DOHH2 (cell line): ENCODE measurements around the gene TANC1.

Experiments
- EZH2phosphoT487 ChIP-seq: fragments of 200-600 bp; sonication (generic); IDR thresholded peaks from 2 replicates; pipeline ENCODE4 v1.6.1; 2017; ENCODE audit warnings: borderline replicate concordance, mild to moderate bottlenecking, antibody characterized with exemption, low read length, moderate library complexity, mixed read lengths
- TF ChIP-seq, protein P1 (sequence below): fragments of 200-600 bp; sonication (generic); IDR thresholded peaks from one replicate; pipeline ENCODE4 v1.5.1; 2014; ENCODE audit warnings: antibody characterized with exemption, mild to moderate bottlenecking, low read depth, low read length; ENCODE audit not compliant: poor library complexity, severe bottlenecking

DNA sequence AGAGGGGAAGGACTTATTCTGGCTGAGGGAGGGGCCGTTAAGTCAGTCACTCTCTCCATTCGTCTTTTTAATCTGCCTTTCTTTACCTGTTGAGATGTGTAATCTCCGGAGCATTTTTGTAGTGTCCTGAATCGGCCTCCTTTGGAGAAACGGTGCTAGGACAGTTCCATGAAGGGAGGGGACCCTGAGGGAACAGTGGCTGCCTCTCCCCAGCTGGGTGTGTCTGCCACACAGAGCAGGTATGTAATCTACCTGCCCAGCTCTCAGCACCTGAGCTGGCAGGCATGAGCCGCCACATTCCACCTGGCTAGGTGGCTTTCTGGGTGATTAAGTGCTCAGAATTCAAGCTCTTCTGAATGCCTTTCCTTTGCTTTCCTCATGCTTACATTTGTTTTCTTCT, 186.9 kb downstream of the TANC1 start:
- TF ChIP-seq, protein P1, sequence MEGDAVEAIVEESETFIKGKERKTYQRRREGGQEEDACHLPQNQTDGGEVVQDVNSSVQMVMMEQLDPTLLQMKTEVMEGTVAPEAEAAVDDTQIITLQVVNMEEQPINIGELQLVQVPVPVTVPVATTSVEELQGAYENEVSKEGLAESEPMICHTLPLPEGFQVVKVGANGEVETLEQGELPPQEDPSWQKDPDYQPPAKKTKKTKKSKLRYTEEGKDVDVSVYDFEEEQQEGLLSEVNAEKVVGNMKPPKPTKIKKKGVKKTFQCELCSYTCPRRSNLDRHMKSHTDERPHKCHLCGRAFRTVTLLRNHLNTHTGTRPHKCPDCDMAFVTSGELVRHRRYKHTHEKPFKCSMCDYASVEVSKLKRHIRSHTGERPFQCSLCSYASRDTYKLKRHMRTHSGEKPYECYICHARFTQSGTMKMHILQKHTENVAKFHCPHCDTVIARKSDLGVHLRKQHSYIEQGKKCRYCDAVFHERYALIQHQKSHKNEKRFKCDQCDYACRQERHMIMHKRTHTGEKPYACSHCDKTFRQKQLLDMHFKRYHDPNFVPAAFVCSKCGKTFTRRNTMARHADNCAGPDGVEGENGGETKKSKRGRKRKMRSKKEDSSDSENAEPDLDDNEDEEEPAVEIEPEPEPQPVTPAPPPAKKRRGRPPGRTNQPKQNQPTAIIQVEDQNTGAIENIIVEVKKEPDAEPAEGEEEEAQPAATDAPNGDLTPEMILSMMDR = no peak
- TF ChIP-seq EZH2phosphoT487 = no peak
